Measurements from ENCODE around the gene TAAR9. TPM values are rescaled to one million over a fixed set of nuclear protein-coding genes. Genes with fewer than 3 reads are reported as not detected.

Gene TAAR9
- total RNA-seq, 1 donor from 2014 or later = not detected

- Histone ChIP-seq H3K4me1 (no peaks in the 10 kb centered on the region), H3K36me3 (no peaks in the 10 kb centered on the region), H3K9me3 (no peaks in the 10 kb centered on the region), H3K4me3 (no peak overlapping the region), H3K27me3 (no peaks in the 10 kb centered on the region), H3K27ac (no peak overlapping the region)
- DNase-seq (ENCODE audit: extremely low spot score in 2 of 2) = no peak
- TF ChIP-seq, protein P1, sequence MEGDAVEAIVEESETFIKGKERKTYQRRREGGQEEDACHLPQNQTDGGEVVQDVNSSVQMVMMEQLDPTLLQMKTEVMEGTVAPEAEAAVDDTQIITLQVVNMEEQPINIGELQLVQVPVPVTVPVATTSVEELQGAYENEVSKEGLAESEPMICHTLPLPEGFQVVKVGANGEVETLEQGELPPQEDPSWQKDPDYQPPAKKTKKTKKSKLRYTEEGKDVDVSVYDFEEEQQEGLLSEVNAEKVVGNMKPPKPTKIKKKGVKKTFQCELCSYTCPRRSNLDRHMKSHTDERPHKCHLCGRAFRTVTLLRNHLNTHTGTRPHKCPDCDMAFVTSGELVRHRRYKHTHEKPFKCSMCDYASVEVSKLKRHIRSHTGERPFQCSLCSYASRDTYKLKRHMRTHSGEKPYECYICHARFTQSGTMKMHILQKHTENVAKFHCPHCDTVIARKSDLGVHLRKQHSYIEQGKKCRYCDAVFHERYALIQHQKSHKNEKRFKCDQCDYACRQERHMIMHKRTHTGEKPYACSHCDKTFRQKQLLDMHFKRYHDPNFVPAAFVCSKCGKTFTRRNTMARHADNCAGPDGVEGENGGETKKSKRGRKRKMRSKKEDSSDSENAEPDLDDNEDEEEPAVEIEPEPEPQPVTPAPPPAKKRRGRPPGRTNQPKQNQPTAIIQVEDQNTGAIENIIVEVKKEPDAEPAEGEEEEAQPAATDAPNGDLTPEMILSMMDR (IDR thresholded peaks at IDR 0.05) = no peak
- TF ChIP-seq POLR2A (IDR thresholded peaks at IDR 0.05) (no peak), POLR2AphosphoS5 (IDR thresholded peaks at IDR 0.05; ENCODE audit: insufficient read depth in 1 of 2, low read depth in 1 of 2) (no peak)
- intact Hi-C loops (cut with DNase I) = no loop called here
These were observed 28.3 kb downstream of the TAAR9 start for GRCh38 chr6:132566404-132566803.

- no peaks in the 10 kb centered on the region for H3K4me1 ChIP-seq
- no peaks in the 10 kb centered on the region for H3K36me3 ChIP-seq
- H3K9me3 ChIP-seq = no peaks in the 10 kb centered on the region
- no peak for TF ChIP-seq POLR2A (IDR thresholded peaks at IDR 0.05)
- TF ChIP-seq, protein P1 (IDR thresholded peaks at IDR 0.05) = no peak
- no peak for TF ChIP-seq POLR2AphosphoS5 (IDR thresholded peaks at IDR 0.05; ENCODE audit: insufficient read depth in 1 of 2, low read depth in 1 of 2)
- H3K27ac ChIP-seq = no peak overlapping the region
- intact Hi-C loops (cut with DNase I) = no loop called here
- H3K4me3 ChIP-seq = no peak overlapping the region
- H3K27me3 ChIP-seq = no peaks in the 10 kb centered on the region
- DNase-seq (ENCODE audit: extremely low spot score in 2 of 2) = no peak
These were observed 29.5 kb downstream of the TAAR9 start for GRCh38 chr6:132567566-132567965.

DNA sequence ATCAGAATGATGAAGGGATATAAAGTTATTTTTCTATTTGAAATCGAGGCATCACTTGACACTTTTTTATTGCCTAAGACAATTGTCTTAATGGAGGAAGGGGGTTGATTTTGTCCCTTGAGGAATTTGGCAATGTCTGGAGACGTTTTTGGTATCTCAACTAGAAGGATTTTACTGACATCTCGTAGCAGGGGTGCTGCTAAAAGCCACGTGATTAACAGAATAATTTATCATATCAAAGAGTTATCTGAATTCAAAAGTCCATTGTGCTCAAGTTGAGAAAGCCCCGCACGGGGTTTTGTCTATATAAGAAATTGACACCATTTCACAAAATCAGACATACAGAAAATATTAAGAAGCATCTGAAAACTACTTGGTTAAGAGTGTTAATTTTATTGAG, 30.5 kb downstream of the TAAR9 start:
- H3K4me3 ChIP-seq = no peak overlapping the region
- H3K4me1 ChIP-seq = no peaks in the 10 kb centered on the region
- no peaks in the 10 kb centered on the region for H3K36me3 ChIP-seq
- no peak for DNase-seq (ENCODE audit: extremely low spot score in 2 of 2)
- H3K27me3 ChIP-seq = no peaks in the 10 kb centered on the region
- H3K27ac ChIP-seq = no peak overlapping the region
- TF ChIP-seq POLR2AphosphoS5 (IDR thresholded peaks at IDR 0.05; ENCODE audit: insufficient read depth in 1 of 2, low read depth in 1 of 2) (no peak), POLR2A (IDR thresholded peaks at IDR 0.05) (no peak)
- TF ChIP-seq, protein P1 (IDR thresholded peaks at IDR 0.05) = no peak
- intact Hi-C loops (cut with DNase I) = no loop called here
- H3K9me3 ChIP-seq = no peaks in the 10 kb centered on the region

DNA sequence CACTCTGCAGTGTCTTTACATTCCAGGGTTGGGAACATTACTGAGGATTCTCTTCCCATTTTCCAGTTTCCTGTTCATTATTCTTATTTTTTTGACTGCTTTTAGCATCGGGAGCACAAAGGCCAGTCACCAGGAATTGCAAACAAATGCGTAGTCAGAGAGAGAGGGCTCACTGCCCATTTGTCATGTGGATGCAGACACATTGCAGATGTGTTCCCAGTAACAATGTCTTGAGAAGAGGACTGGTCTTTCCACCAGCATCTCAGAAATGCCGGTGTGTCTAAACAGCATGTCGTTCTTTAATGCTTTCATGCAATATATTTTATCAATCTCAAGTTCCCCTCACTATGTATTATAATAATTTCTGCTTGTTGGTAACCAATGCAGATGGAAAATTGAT, 31.1 kb downstream of the TAAR9 start:
- intact Hi-C loops (cut with DNase I) = no loop called here
- H3K4me3 ChIP-seq = no peak overlapping the region
- no peak overlapping the region for H3K27ac ChIP-seq
- H3K27me3 ChIP-seq = no peaks in the 10 kb centered on the region
- no peaks in the 10 kb centered on the region for H3K4me1 ChIP-seq
- no peaks in the 10 kb centered on the region for H3K36me3 ChIP-seq
- no peaks in the 10 kb centered on the region for H3K9me3 ChIP-seq
- no peak for DNase-seq (ENCODE audit: extremely low spot score in 2 of 2)
- no peak for TF ChIP-seq POLR2AphosphoS5 (IDR thresholded peaks at IDR 0.05; ENCODE audit: insufficient read depth in 1 of 2, low read depth in 1 of 2)
- no peak for TF ChIP-seq POLR2A (IDR thresholded peaks at IDR 0.05)
- TF ChIP-seq, protein P1 (IDR thresholded peaks at IDR 0.05) = no peak

GRCh38 chr6:132570221-132570777, 32.2 kb downstream of the TAAR9 start, which contains the start of gene TAAR6:
TAAR6 (plus strand) TSS chr6:132570322; CDS start chr6:132570322, 0 bp downstream.
- H3K4me1 ChIP-seq = no peaks in the 10 kb centered on the region
- intact Hi-C loops (cut with DNase I) = no loop called here
- no peaks in the 10 kb centered on the region for H3K9me3 ChIP-seq
- H3K27me3 ChIP-seq = no peaks in the 10 kb centered on the region
- TF ChIP-seq POLR2AphosphoS5 (IDR thresholded peaks at IDR 0.05; ENCODE audit: insufficient read depth in 1 of 2, low read depth in 1 of 2) (no peak), POLR2A (IDR thresholded peaks at IDR 0.05) (no peak)
- TF ChIP-seq, protein P1 (IDR thresholded peaks at IDR 0.05) = no peak
- H3K36me3 ChIP-seq = no peaks in the 10 kb centered on the region
- no peak within 1 kb of the TSS for H3K27ac ChIP-seq
- H3K4me3 ChIP-seq = no peak within 1 kb of the TSS
- no peak for DNase-seq (ENCODE audit: extremely low spot score in 2 of 2)

Data from vagina (tissue), 2 donors.